ENCODE measurements around the gene DNM1. TPM values are rescaled to one million over a fixed set of nuclear protein-coding genes. Genes with fewer than 3 reads are reported as not detected.

The DNM1 gene
- total and polyA plus RNA-seq, 2 experiments from 2014 or later = 24.3 to 42.3 TPM

- TF ChIP-seq CTCF (IDR thresholded peaks at IDR 0.05; ENCODE audit: low read depth, low read length) = peak; percentile 38
- Histone ChIP-seq H3K27ac (no peak overlapping the region), H3K4me3 (no peak overlapping the region), H3K4me1 (ENCODE audit: low read depth) (peaks cover 19% of the 10 kb centered on the region), H3K36me3 (peaks cover 8% of the 10 kb centered on the region), H3K27me3 (no peaks in the 10 kb centered on the region), H3K9me3 (ENCODE audit: low read depth) (no peaks in the 10 kb centered on the region)
- peak in 1 of 2 donors; percentile 88 for DNase-seq (ENCODE audit: low read depth in 1 of 2, low spot score in 1 of 2)
Measured at GRCh38 chr9:128192601-128193371, 10.4 kb upstream of the DNM1 start.

GRCh38 chr9:128193469-128194096 is 9.6 kb upstream of the DNM1 start:
- DNase-seq (ENCODE audit: low read depth in 1 of 2, low spot score in 1 of 2) = no peak
- H3K4me3 ChIP-seq = no peak overlapping the region
- no peaks in the 10 kb centered on the region for H3K9me3 ChIP-seq (ENCODE audit: low read depth)
- TF ChIP-seq CTCF (IDR thresholded peaks at IDR 0.05; ENCODE audit: low read depth, low read length) = no peak
- H3K36me3 ChIP-seq = peaks cover 8% of the 10 kb centered on the region
- H3K27ac ChIP-seq = no peak overlapping the region
- H3K27me3 ChIP-seq = no peaks in the 10 kb centered on the region
- peaks cover 19% of the 10 kb centered on the region for H3K4me1 ChIP-seq (ENCODE audit: low read depth)

GRCh38 chr9:128201441-128202369 is 1.5 kb upstream of the DNM1 start:
- H3K4me1 ChIP-seq (ENCODE audit: low read depth) = peaks cover 6% of the 10 kb centered on the region
- H3K27ac ChIP-seq = no peak overlapping the region
- H3K9me3 ChIP-seq (ENCODE audit: low read depth) = no peaks in the 10 kb centered on the region
- no peak for TF ChIP-seq CTCF (IDR thresholded peaks at IDR 0.05; ENCODE audit: low read depth, low read length)
- H3K4me3 ChIP-seq = no peak overlapping the region
- no peaks in the 10 kb centered on the region for H3K36me3 ChIP-seq
- H3K27me3 ChIP-seq = no peaks in the 10 kb centered on the region
- no peak for DNase-seq (ENCODE audit: low read depth in 1 of 2, low spot score in 1 of 2)

GRCh38 chr9:128202648-128203023 is 543 bp upstream of the DNM1 start:
- H3K36me3 ChIP-seq = no peaks in the 10 kb centered on the region
- no peak for DNase-seq (ENCODE audit: low read depth in 1 of 2, low spot score in 1 of 2)
- H3K4me1 ChIP-seq (ENCODE audit: low read depth) = no peaks in the 10 kb centered on the region
- no peak overlapping the region for H3K27ac ChIP-seq
- H3K9me3 ChIP-seq (ENCODE audit: low read depth) = no peaks in the 10 kb centered on the region
- TF ChIP-seq CTCF (IDR thresholded peaks at IDR 0.05; ENCODE audit: low read depth, low read length) = no peak
- no peaks in the 10 kb centered on the region for H3K27me3 ChIP-seq
- H3K4me3 ChIP-seq = no peak overlapping the region

- H3K27ac ChIP-seq = no peak overlapping the region
- peak; percentile 33 to 51 for DNase-seq (ENCODE audit: low read depth in 1 of 2, low spot score in 1 of 2)
- TF ChIP-seq CTCF (IDR thresholded peaks at IDR 0.05; ENCODE audit: low read depth, low read length) = no peak
Measured at GRCh38 chr9:128203707-128204551, 750 bp downstream of the DNM1 start.

More at GRCh38 chr9:128203707-128204551, 750 bp downstream of the DNM1 start:
- H3K4me1 ChIP-seq (ENCODE audit: low read depth) = no peaks in the 10 kb centered on the region
- H3K9me3 ChIP-seq (ENCODE audit: low read depth) = no peaks in the 10 kb centered on the region
- H3K36me3 ChIP-seq = no peaks in the 10 kb centered on the region
- H3K4me3 ChIP-seq = peak overlapping the region; percentile 86
- H3K27me3 ChIP-seq = no peaks in the 10 kb centered on the region
